HCT116 (cell line): ENCODE data around the gene RAD51D. TPM values are rescaled to one million over a fixed set of nuclear protein-coding genes. Genes with fewer than 3 reads are reported as not detected.

ENCODE experiments used
- ATAC-seq: fragments of 200-7000 bp; cut with Tn5 transposase; 2 replicates; pipeline ENCODE4 v1.9.1; 2020; ENCODE audit warnings: mild to moderate bottlenecking, moderate library complexity
- BruUV-seq: library from RNA; stranded (reverse); fragments of 400-500 nt; replicated peaks from 2 replicates; lab custom pipeline; 2021; lab: Mats Ljungman, UMichigan
- CTCF ChIA-PET: fragments of 300-600 bp; sonication (Branson Sonifier 250); formaldehyde crosslinking; loops from one replicate; lab custom pipeline; 2021; ENCODE audit warnings: antibody characterized with exemption; lab: Charles Lee
- POLR2A ChIA-PET: fragments of 300-600, 350-600 bp; sonication (Branson Sonifier 250); formaldehyde crosslinking; loops from one replicate; lab custom pipeline; 2021; ENCODE audit warnings: antibody characterized with exemption; lab: Charles Lee
- RAD21 ChIA-PET, 2 experiments: fragments of 300-600 bp; sonication (Branson Sonifier 250); formaldehyde crosslinking; loops; one replicate each; lab custom pipeline; 2023; ENCODE audit warnings: low total read pairs in 2 of 2; ENCODE audit not compliant: uncharacterized antibody in 2 of 2, unreplicated experiment in 2 of 2, low non-redundant PET in 1 of 2; lab: Charles Lee
- DNase-seq: peaks from one replicate; pipeline ENCODE4 v3.0.0-alpha.2; 2010; ENCODE audit warnings: low read depth, low spot score
- H2AFZ ChIP-seq: fragments of 200-600 bp; shearing (Covaris generic), sonication (generic); 2 replicates; pipeline ENCODE4 v1.6.1; 2017; ENCODE audit warnings: low read depth, mixed run types, mixed read lengths, antibody characterized with exemption, low read length; ENCODE audit not compliant: poor library complexity, severe bottlenecking
- H3K27ac ChIP-seq: 2 replicates; pipeline ENCODE4 v1.5.1; 2012; ENCODE audit warnings: low read depth, low read length
- H3K27me3 ChIP-seq: fragments of 200-600 bp; sonication (generic); 2 replicates; pipeline ENCODE4 v1.6.1; 2016; ENCODE audit warnings: mixed run types, low read length, mixed read lengths; ENCODE audit not compliant: insufficient read depth
- H3K36me3 ChIP-seq, 2 experiments: fragments of 200-500 bp in 1 of 2; fragments of 200-600 bp in 1 of 2; sonication (Bioruptor generic) in 1 of 2; sonication (generic) in 1 of 2; 2 replicates each; pipeline versions ENCODE4 v1.5.1 to v1.6.1; 2014 to 2016; ENCODE audit warnings: low read length in 2 of 2, inconsistent platforms in 1 of 2, mixed read lengths in 1 of 2, mixed run types in 1 of 2; ENCODE audit not compliant: insufficient read depth in 2 of 2, control insufficient read depth in 1 of 2
- H3K4me1 ChIP-seq, 2 experiments: fragments of 200-600 bp in 1 of 2; sonication (generic) in 1 of 2; 2 replicates each; pipeline versions ENCODE4 v1.5.1 to v1.6.1; 2012 to 2017; ENCODE audit warnings: low read length in 2 of 2, inconsistent platforms in 1 of 2, mild to moderate bottlenecking in 1 of 2, mixed read lengths in 1 of 2, mixed run types in 1 of 2, moderate library complexity in 1 of 2; ENCODE audit not compliant: insufficient read depth in 2 of 2, control insufficient read depth in 1 of 2
- H3K4me2 ChIP-seq: fragments of 200-600 bp; sonication (generic); 2 replicates; pipeline ENCODE4 v1.6.1; 2017; ENCODE audit warnings: mixed run types, low read length, mixed read lengths
- H3K4me3 ChIP-seq, 2 experiments: fragments of 200-600 bp in 1 of 2; sonication (generic) in 1 of 2; replicated peaks in 1 of 2; 2 replicates each; pipeline ENCODE4 v1.5.1; 2011 to 2016; ENCODE audit warnings: low read length in 2 of 2, control low read depth in 1 of 2, low read depth in 1 of 2, mild to moderate bottlenecking in 1 of 2, mixed read lengths in 1 of 2, mixed run types in 1 of 2
- H3K79me2 ChIP-seq: fragments of 200-600 bp; sonication (generic); 2 replicates; pipeline ENCODE4 v1.6.1; 2017; ENCODE audit warnings: mild to moderate bottlenecking, mixed run types, low read length, moderate library complexity, mixed read lengths; ENCODE audit not compliant: insufficient read depth
- H3K9ac ChIP-seq: fragments of 200-600 bp; sonication (generic); 2 replicates; pipeline ENCODE4 v1.6.1; 2016; ENCODE audit warnings: low read length, mixed read lengths
- H3K9me2 ChIP-seq: fragments of 200-600 bp; sonication (generic), shearing (Covaris generic); 2 replicates; pipeline ENCODE4 v1.6.1; 2017; ENCODE audit warnings: mixed run types, mild to moderate bottlenecking, moderate library complexity; ENCODE audit not compliant: insufficient read depth
- H3K9me3 ChIP-seq, 2 experiments: fragments of 200-500 bp in 1 of 2; fragments of 200-600 bp in 1 of 2; sonication (Bioruptor generic) in 1 of 2; sonication (generic) in 1 of 2; 2 replicates each; pipeline ENCODE4 v1.6.1; 2014 to 2017; ENCODE audit warnings: low read length in 2 of 2, mixed read lengths in 2 of 2, inconsistent platforms in 1 of 2, low read depth in 1 of 2, mild to moderate bottlenecking in 1 of 2, mixed run types in 1 of 2, moderate library complexity in 1 of 2; ENCODE audit not compliant: control insufficient read depth in 1 of 2, insufficient read depth in 1 of 2
- H4K20me1 ChIP-seq: fragments of 200-600 bp; sonication (generic), shearing (Covaris generic); 2 replicates; pipeline ENCODE4 v1.6.1; 2017; ENCODE audit warnings: mixed run types, mild to moderate bottlenecking, moderate library complexity; ENCODE audit not compliant: insufficient read depth
- CBX3 ChIP-seq: IDR thresholded peaks from 2 replicates; pipeline ENCODE4 v1.6.1; 2012; ENCODE audit warnings: low read depth
- ELF1 ChIP-seq: IDR thresholded peaks from 2 replicates; pipeline ENCODE4 v1.6.1; 2012; ENCODE audit warnings: low read depth, borderline replicate concordance
- EZH2 ChIP-seq: fragments of 200-600 bp; sonication (generic); IDR thresholded peaks from 2 replicates; pipeline ENCODE4 v1.6.1; 2017; ENCODE audit warnings: antibody characterized with exemption, mixed run types
- EZH2phosphoT487 ChIP-seq: fragments of 200-600 bp; IDR thresholded peaks from 2 replicates; pipeline ENCODE4 v1.6.1; 2018; ENCODE audit warnings: antibody characterized with exemption, borderline replicate concordance
- JUND ChIP-seq: IDR thresholded peaks from 2 replicates; pipeline ENCODE4 v1.6.1; 2012
- POLR2AphosphoS5 ChIP-seq: IDR thresholded peaks from 2 replicates; pipeline ENCODE4 v1.6.1; 2011; ENCODE audit warnings: mild to moderate bottlenecking, low read depth, low read length, moderate library complexity
- RAD21 ChIP-seq: IDR thresholded peaks from 2 replicates; pipeline ENCODE4 v1.6.1; 2012; ENCODE audit warnings: low read depth, mild to moderate bottlenecking
- SP1 ChIP-seq: IDR thresholded peaks from 2 replicates; pipeline ENCODE4 v1.6.1; 2012; ENCODE audit warnings: low read depth
- intact Hi-C: fragments of 100-400 bp; cut with micrococcal nuclease; formaldehyde crosslinking; loops from 2 replicates; pipeline ENCODE4 v1.10.0; 2022
- total RNA-seq: library from RNA; stranded (reverse); gene quantifications from one replicate; pipeline ENCODE4 v1.2.1, GENCODE V29; 2021; ENCODE audit not compliant: unreplicated experiment
- TF ChIP-seq, protein P1 (sequence below): IDR thresholded peaks from 2 replicates; pipeline ENCODE4 v1.6.1; 2012
- TF ChIP-seq, protein P2 (sequence below): IDR thresholded peaks from 2 replicates; pipeline ENCODE4 v1.6.1; 2012

RAD51D gene
- total RNA-seq, 1 experiment from 2014 or later, result 12.9 TPM

DNA sequence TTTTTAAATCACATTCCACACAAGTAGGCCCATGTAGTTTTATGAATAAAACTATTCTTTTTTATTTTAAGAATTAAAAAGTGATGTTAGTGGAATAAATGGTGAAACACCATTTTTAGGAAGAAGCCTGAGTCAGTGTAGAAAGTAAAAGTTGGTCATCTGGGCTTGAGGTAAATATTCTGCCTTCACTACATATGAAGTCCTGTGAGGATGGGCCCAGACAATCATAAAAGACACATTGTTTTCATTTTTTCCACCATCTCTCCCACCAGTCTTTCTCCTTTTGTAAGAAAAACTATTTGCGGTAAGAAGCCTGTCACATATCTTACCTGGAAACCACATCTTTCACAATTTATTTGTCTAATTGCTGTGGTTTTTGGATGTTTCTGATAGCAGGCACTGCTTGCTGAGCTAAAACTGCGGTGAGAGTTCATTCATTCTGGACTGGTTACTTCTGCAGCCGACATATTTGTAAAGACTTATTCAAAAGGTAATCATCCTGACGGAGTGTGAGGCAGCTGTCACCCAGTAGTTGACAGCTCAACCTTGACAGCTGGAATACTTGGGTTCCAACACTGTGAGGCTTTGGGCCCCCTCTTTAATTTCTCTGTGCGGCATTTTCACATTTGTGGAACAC, 45.6 kb downstream of the RAD51D start:
- Histone ChIP-seq H2AFZ (no peak overlapping the region), H3K4me1 (peaks cover 5 to 13% of the 10 kb centered on the region in 2 experiments; a peak in 3 of 4 replicates), H3K4me2 (no peak overlapping the region), H4K20me1 (no peaks in the 10 kb centered on the region), H3K36me3 (0 out of 4 replicates have a peak, but pooled peaks cover 0 to 4% of the 10 kb centered on the region in 2 experiments), H3K9me3 (no peaks in the 10 kb centered on the region), H3K4me3 (no peak overlapping the region), H3K27me3 (no peaks in the 10 kb centered on the region), H3K79me2 (peaks cover 65% of the 10 kb centered on the region), H3K9me2 (no peaks in the 10 kb centered on the region)
- ChIA-PET POLR2A (no interaction called here), RAD21 (no interaction called here), CTCF (no interaction called here)
- no peak for DNase-seq
- TF ChIP-seq, protein P1, sequence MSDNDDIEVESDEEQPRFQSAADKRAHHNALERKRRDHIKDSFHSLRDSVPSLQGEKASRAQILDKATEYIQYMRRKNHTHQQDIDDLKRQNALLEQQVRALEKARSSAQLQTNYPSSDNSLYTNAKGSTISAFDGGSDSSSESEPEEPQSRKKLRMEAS, result no peak
- TF ChIP-seq EZH2phosphoT487, result no peak
- TF ChIP-seq ELF1, result no peak
- no peak for TF ChIP-seq SP1
- TF ChIP-seq POLR2AphosphoS5, result no peak
- TF ChIP-seq RAD21, result no peak
- no peak for TF ChIP-seq EZH2
- TF ChIP-seq, protein P2, sequence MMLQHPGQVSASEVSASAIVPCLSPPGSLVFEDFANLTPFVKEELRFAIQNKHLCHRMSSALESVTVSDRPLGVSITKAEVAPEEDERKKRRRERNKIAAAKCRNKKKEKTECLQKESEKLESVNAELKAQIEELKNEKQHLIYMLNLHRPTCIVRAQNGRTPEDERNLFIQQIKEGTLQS, result no peak
- no peak for TF ChIP-seq JUND
- no peak for TF ChIP-seq CBX3
- TF ChIP-seq, all 23 proteins: peak for 0
- Histone ChIP-seq H3K9ac (no peak overlapping the region), H3K27ac (no peak overlapping the region)
- no TSS peak for BruUV-seq
- ATAC-seq, result no peak
- intact Hi-C loops, result no loop called here
